NCI-H2107 treated with DMSO at 0.1 percent for 48 hours (cell line): ENCODE data around the gene RFT1.
"Not testable (repeated sequence)": the region's sequence is repeated elsewhere in the genome, so short reads cannot be mapped to it uniquely, and the experiment has no call there.

Experiments used
- DNase-seq: peaks from one replicate; lab custom pipeline; 2025; ENCODE audit not compliant: unreplicated experiment; lab: John Stamatoyannopoulos, UW

RFT1 gene

GRCh38 chr3:53163444-53164387 lies 33.5 kb upstream of the RFT1 start:
- DNase-seq: no peak

GRCh38 chr3:53162672-53163443 lies 32.6 kb upstream of the RFT1 start:
- no peak for DNase-seq

- no peak for DNase-seq
Measured at GRCh38 chr3:53161820-53162671, 31.8 kb upstream of the RFT1 start.

GRCh38 chr3:53161450-53161819 lies 31.2 kb upstream of the RFT1 start:
- DNase-seq: no peak

- DNase-seq: no peak
Measured at GRCh38 chr3:53160660-53161449, 30.6 kb upstream of the RFT1 start, which contains the start of gene PRKCD. Gene PRKCD (plus strand): TSS chr3:53161209. CDS start chr3:53178423, 17,214 bp downstream.

- DNase-seq: no peak
Measured at GRCh38 chr3:53160061-53160659, 29.9 kb upstream of the RFT1 start.

- no peak for DNase-seq
Measured at GRCh38 chr3:53159156-53160060, 29.2 kb upstream of the RFT1 start.

GRCh38 chr3:53158765-53159155 lies 28.5 kb upstream of the RFT1 start:
- DNase-seq: no peak

GRCh38 chr3:53157974-53158580 lies 27.8 kb upstream of the RFT1 start:
- no peak for DNase-seq

- DNase-seq: no peak
Measured at GRCh38 chr3:53156368-53156834, 26.2 kb upstream of the RFT1 start.

GRCh38 chr3:53155760-53156159 lies 25.5 kb upstream of the RFT1 start:
- DNase-seq: no peak

- no peak for DNase-seq
Measured at GRCh38 chr3:53154881-53155285, 24.6 kb upstream of the RFT1 start.

- no peak for DNase-seq
Measured at GRCh38 chr3:53153980-53154379, 23.7 kb upstream of the RFT1 start.

- no peak for DNase-seq
Measured at GRCh38 chr3:53153264-53153823, 23.1 kb upstream of the RFT1 start.

GRCh38 chr3:53151870-53152660 lies 21.8 kb upstream of the RFT1 start:
- DNase-seq: no peak

- DNase-seq: no peak
Measured at GRCh38 chr3:53151465-53151864, 21.2 kb upstream of the RFT1 start.

- not testable (repeated sequence) for DNase-seq
Measured at GRCh38 chr3:53151086-53151438, 20.8 kb upstream of the RFT1 start.
